Vagina (tissue), 2 donors: ENCODE measurements around the gene PREPL.

Source experiments
- CTCF ChIP-seq, 3 experiments: fragments of 450-650 bp in 2 of 3; fragments of 200-600 bp in 1 of 3; sonication (generic) in 1 of 3; IDR thresholded peaks; one replicate each; pipeline ENCODE4 v1.5.1; 2017 to 2019; ENCODE audit warnings: antibody characterized with exemption in 3 of 3, mild to moderate bottlenecking in 2 of 3, moderate library complexity in 2 of 3
- POLR2A ChIP-seq, 2 donors: fragments of 450-650 bp; IDR thresholded peaks; one replicate each; pipeline ENCODE4 v1.6.1; 2017; ENCODE audit warnings: antibody characterized with exemption in 2 of 2, mild to moderate bottlenecking in 2 of 2, moderate library complexity in 2 of 2
- POLR2AphosphoS5 ChIP-seq, 2 donors: sonication (generic); formaldehyde crosslinking; IDR thresholded peaks; one replicate each; pipeline ENCODE4 v1.9.0; 2017; ENCODE audit warnings: antibody characterized with exemption in 2 of 2, mild to moderate bottlenecking in 2 of 2, low read depth in 1 of 2; ENCODE audit not compliant: insufficient read depth in 1 of 2

DNA sequence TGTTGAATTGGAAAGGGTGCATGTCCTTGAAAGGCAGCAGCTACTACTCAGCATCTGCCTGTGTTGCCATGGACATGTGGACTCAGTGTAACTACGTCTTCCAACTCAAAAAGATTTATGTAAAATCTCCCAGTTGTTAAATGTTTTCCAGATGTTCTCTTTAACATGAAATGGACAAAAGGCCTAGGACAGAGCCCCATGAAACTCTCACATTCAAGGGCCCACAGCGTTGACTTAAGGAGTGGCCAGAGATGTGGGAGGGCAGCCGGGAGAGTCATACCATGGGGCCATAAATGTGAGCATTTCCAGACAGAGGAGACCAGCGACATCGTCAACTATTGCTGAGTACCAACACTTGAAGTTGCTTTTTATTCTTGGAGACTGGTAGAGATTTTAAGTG, 76.1 kb downstream of the PREPL start:
- no peak for TF ChIP-seq CTCF (IDR thresholded peaks at IDR 0.05)
- no peak for TF ChIP-seq POLR2A (IDR thresholded peaks at IDR 0.05)
- TF ChIP-seq POLR2AphosphoS5 (IDR thresholded peaks at IDR 0.05; ENCODE audit: insufficient read depth in 1 of 2, low read depth in 1 of 2): no peak
